Mesodermal cell (in vitro differentiated cells): Measurements from ENCODE around the gene SKIDA1. TPM values are rescaled to one million over a fixed set of nuclear protein-coding genes. Genes with fewer than 3 reads are reported as not detected.
"Not testable (repeated sequence)": the region's sequence is repeated elsewhere in the genome, so short reads cannot be mapped to it uniquely, and the experiment has no call there.

ENCODE experiments used
- H3K27ac ChIP-seq: 2 replicates; pipeline ENCODE4 v1.7.0; 2013; ENCODE audit warnings: mild to moderate bottlenecking, low read depth, low read length, moderate library complexity; ENCODE audit not compliant: severe bottlenecking
- H3K36me3 ChIP-seq: 2 replicates; pipeline ENCODE4 v1.7.1; 2013; ENCODE audit warnings: mild to moderate bottlenecking, low read length, moderate library complexity; ENCODE audit not compliant: control insufficient read depth, insufficient read depth
- H3K4me1 ChIP-seq: one replicate; pipeline ENCODE4 v1.7.1; 2013; ENCODE audit warnings: mild to moderate bottlenecking, low read length; ENCODE audit not compliant: insufficient read depth, control insufficient read depth, poor library complexity, severe bottlenecking
- H3K4me3 ChIP-seq: 2 replicates; pipeline ENCODE4 v1.7.0; 2013; ENCODE audit warnings: low read length, control low read depth, mild to moderate bottlenecking; ENCODE audit not compliant: insufficient read depth, poor library complexity, severe bottlenecking; ENCODE audit errors: extremely low read depth
- H3K9me3 ChIP-seq: 2 replicates; pipeline ENCODE4 v1.7.1; 2013; ENCODE audit warnings: mild to moderate bottlenecking, low read length, moderate library complexity; ENCODE audit not compliant: control insufficient read depth
- WGBS, 2 experiments: methylation state at CpG; one replicate each; pipeline ENCODE4 v1.1.5; 2013; ENCODE audit warnings: missing lambda C conversion rate in 2 of 2; ENCODE audit not compliant: insufficient coverage in 2 of 2; 5-methylcytosine and 5-hydroxymethylcytosine counted together
- polyA plus RNA-seq, 2 experiments: library from polyadenylated mRNA; stranded (reverse); fragments of 50-300 nt; gene quantifications; one replicate each; pipeline ENCODE4 v1.2.3, GENCODE V29; 2013

SKIDA1 gene
- 11.4 TPM for polyA plus RNA-seq (2013, experiment 1 of 2)
- polyA plus RNA-seq (2013, experiment 2 of 2) = 10.3 TPM

- Histone ChIP-seq H3K36me3 (no peaks in the 10 kb centered on the region), H3K27ac (peak within 1 kb of the TSS; percentile 95), H3K4me1 (peaks cover 24% of the 10 kb centered on the region)
These were observed at the start of gene SKIDA1 for GRCh38 chr10:21525367-21526187. TSS of gene SKIDA1 (minus strand) at chr10:21525682. CDS start at chr10:21517822, 7,860 bp downstream.

DNA sequence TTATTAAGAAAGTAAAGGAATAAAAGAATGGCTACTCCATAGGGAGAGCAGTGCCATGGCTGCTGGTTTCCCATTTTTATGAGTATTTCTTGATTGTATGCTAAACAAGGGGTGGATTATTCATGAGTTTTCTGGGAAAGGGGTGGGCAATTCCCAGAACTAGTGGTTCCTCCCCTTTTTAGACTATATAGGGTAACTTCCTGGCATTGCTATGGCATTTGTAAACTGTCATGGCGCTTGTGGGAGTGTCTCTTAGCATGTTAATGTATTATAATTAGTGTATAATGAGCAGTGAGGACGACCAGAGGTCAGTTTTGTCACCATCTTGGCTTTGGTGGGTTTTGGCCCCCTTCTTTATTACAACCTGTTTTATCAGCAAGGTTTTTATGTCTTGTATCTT, 49.0 kb upstream of the SKIDA1 start:
- H3K4me3 ChIP-seq, H3K9me3 ChIP-seq, H3K4me1 ChIP-seq, H3K27ac ChIP-seq: not testable (repeated sequence)
- H3K36me3 ChIP-seq = peaks cover 12% of the 10 kb centered on the region
- 80 to 100% methylated on average over 1 of the region's 2 CpGs for WGBS, 2 experiments

More at GRCh38 chr10:21525367-21526187, at the start of gene SKIDA1:
- 0% methylated on average over 28 to 30 of the region's 64 CpGs for whole genome bisulfite sequencing, 2 experiments
- no peaks in the 10 kb centered on the region for H3K9me3 ChIP-seq
- peak within 1 kb of the TSS; percentile 71 for H3K4me3 ChIP-seq

DNA sequence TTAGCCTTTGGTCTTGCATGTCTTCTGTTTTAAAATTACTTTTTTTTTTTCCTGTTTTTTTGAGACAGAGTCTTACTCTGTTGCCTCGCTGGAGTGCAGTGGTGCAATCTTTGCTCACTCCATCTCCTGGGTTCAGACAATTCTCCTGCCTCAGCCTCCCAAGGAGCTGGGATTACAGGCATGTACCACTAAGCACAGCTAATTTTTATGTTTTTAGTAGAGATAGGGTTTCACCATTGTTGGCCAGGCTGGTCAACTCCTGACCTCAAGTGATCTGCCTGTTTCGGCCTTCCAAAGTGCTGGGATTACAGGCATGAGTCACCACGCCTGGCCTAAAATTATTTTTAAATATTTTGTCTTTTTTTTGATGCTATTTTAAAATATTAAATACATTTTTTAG, 47.1 kb upstream of the SKIDA1 start:
- WGBS, 2 experiments = 75% methylated on average over 1 of the region's 3 CpGs; no CpG with 5 or more reads in 1 of the 2 experiments
- Histone ChIP-seq H3K9me3 (no peaks in the 10 kb centered on the region), H3K4me3 (no peak overlapping the region), H3K4me1 (peaks cover 4% of the 10 kb centered on the region), H3K27ac (no peak overlapping the region), H3K36me3 (peaks cover 19% of the 10 kb centered on the region)

- Histone ChIP-seq H3K4me1 (peaks cover 4% of the 10 kb centered on the region), H3K4me3 (no peak overlapping the region), H3K9me3 (no peaks in the 10 kb centered on the region), H3K27ac (no peak overlapping the region), H3K36me3 (peaks cover 22% of the 10 kb centered on the region)
- WGBS, 2 experiments = 60 to 71% methylated on average over 1 of the region's 3 CpGs
These were observed 45.5 kb upstream of the SKIDA1 start for GRCh38 chr10:21570761-21571521.

- 92 to 96% methylated on average over 5 to 6 of the region's 7 CpGs for WGBS, 2 experiments
- not testable (repeated sequence) for H3K4me1 ChIP-seq, H3K27ac ChIP-seq, H3K4me3 ChIP-seq, H3K9me3 ChIP-seq
- H3K36me3 ChIP-seq = peaks cover 83% of the 10 kb centered on the region
These were observed 33.5 kb upstream of the SKIDA1 start for GRCh38 chr10:21558984-21559383.

DNA sequence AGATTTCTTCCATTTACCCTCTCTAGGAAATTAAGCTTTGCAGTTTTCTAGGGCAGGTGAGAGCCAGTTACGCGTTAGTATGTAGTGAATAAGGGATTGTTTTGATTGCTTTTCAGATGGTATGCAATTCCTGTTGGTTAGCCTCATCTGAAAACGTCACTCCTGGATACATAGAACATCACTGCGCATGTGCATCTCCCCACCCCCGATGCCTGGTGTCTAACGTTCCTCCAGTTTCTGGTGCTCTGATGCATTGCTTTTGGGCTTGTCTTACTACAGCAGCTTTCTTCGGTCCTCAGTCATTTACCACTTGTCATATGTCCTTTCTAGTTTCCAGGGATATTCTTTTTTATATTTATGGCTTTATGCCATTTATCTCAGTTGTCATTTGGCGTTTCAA, 31.0 kb upstream of the SKIDA1 start:
- H3K9me3 ChIP-seq = no peaks in the 10 kb centered on the region
- no peak overlapping the region for H3K4me3 ChIP-seq
- peaks cover 96% of the 10 kb centered on the region for H3K36me3 ChIP-seq
- no peak overlapping the region for H3K27ac ChIP-seq
- 94 to 98% methylated on average over 4 to 5 of the region's 8 CpGs for WGBS, 2 experiments
- no peaks in the 10 kb centered on the region for H3K4me1 ChIP-seq

- 96 to 98% methylated on average over 8 of the region's 8 CpGs for WGBS, 2 experiments
- H3K36me3 ChIP-seq = peaks cover 89% of the 10 kb centered on the region
- H3K9me3 ChIP-seq = no peaks in the 10 kb centered on the region
- no peak overlapping the region for H3K4me3 ChIP-seq
- H3K27ac ChIP-seq = no peak overlapping the region
- H3K4me1 ChIP-seq = no peaks in the 10 kb centered on the region
These were observed 27.2 kb upstream of the SKIDA1 start for GRCh38 chr10:21552638-21553037.

DNA sequence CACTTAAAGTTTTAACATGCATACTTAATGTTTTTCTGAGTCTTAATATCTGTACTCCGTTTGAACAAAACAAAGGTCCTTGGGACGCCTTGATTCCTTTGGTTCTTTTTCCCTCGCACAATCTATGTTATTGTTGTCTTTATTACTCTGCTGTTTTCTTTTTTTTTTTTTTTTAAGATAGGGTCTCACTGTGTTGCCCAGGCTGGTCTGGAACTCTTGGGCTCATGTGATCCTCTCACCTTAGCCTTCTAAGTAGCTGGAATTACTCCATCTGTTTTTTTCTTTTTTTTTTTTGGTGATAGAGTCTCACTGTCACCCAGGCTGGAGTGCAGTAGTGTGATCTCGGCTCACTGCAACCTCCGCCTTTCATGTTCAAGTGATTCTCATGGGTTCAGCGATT, 21.8 kb upstream of the SKIDA1 start:
- H3K4me1 ChIP-seq = no peaks in the 10 kb centered on the region
- no peak overlapping the region for H3K27ac ChIP-seq
- H3K36me3 ChIP-seq = peaks cover 91% of the 10 kb centered on the region
- 88 to 94% methylated on average over 3 of the region's 6 CpGs for WGBS, 2 experiments
- H3K9me3 ChIP-seq = no peaks in the 10 kb centered on the region
- no peak overlapping the region for H3K4me3 ChIP-seq

DNA sequence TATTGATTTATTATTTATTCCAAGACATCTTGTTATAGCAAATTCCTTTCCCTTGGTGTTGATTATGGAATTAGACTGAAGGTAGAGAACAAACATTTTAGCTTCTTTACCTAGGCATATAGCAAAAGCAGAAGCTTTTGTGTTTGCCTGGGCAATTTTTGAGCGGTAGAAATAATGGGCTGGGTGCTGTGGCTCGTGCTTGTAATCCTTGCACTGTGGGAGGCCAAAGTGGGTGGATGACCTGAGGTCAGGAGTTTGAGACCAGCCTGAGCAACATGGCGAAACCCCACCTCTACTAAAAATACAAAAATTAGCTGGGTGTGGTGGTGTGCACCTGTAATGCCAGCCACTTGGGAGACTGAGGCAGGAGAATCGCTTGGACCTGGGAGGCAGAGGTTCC, 15.2 kb upstream of the SKIDA1 start:
- not testable (repeated sequence) for H3K4me1 ChIP-seq, H3K27ac ChIP-seq, H3K4me3 ChIP-seq, H3K9me3 ChIP-seq
- WGBS, 2 experiments = 83 to 93% methylated on average over 1 to 2 of the region's 4 CpGs
- peaks cover 83% of the 10 kb centered on the region for H3K36me3 ChIP-seq

DNA sequence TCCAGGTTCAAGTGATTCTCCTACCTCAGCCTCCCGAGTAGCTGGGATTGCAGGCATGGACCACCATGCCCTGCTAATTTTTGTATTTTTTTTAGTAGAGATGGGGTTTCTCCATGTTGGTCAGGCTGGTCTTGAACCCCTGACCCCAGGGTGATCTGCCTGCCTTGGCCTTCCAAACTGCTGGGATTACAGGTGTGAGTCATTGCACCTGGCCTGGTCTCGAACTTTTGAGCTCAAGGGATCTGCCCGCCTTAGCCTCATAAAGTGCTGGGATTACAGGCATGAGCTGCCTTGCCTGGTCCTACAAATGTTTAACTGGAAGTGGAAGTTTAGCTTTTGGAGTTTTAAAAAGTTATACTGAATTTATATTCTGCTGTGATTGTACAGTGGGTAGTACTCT, 11.4 kb upstream of the SKIDA1 start:
- no peak overlapping the region for H3K27ac ChIP-seq
- no peaks in the 10 kb centered on the region for H3K9me3 ChIP-seq
- H3K4me1 ChIP-seq = peaks cover 3% of the 10 kb centered on the region
- H3K36me3 ChIP-seq = peaks cover 45% of the 10 kb centered on the region
- 80 to 95% methylated on average over 1 to 2 of the region's 3 CpGs for WGBS, 2 experiments
- no peak overlapping the region for H3K4me3 ChIP-seq
